ENCODE measurements around the gene ZNF789. TPM values are rescaled to one million over a fixed set of nuclear protein-coding genes. Genes with fewer than 3 reads are reported as not detected.

ZNF789 gene
- total and polyA plus RNA-seq, 10 of the 15 experiments (the other 5 are each of a cell fraction or from before 2014, with no cell fraction given), result 5.6 to 44.6 (median 21.3) TPM

GRCh38 chr7:99521399-99521798, 48.7 kb downstream of the ZNF789 start:
- 97% methylated on average over 3 of the region's 3 CpGs for WGBS (ENCODE audit: insufficient coverage, insufficient replicate concordance, low lambda C conversion rate, missing lambda C conversion rate)
- Histone ChIP-seq H4K20me1 (ENCODE audit: control insufficient read depth, insufficient read depth) (no peaks in the 10 kb centered on the region), H3K4me2 (ENCODE audit: control insufficient read depth, insufficient read depth) (no peak overlapping the region), H3K27me3 (replicated peaks in 1 of 2; ENCODE audit: control insufficient read depth in 2 of 2, insufficient read depth in 2 of 2, low read length in 1 of 2) (no peaks in the 10 kb centered on the region), H3K4me1 (ENCODE audit: control insufficient read depth, insufficient read depth, low read length) (no peaks in the 10 kb centered on the region), H3K79me2 (ENCODE audit: control insufficient read depth, insufficient read depth, low read length) (no peaks in the 10 kb centered on the region), H3K27ac (ENCODE audit: control insufficient read depth, insufficient read depth) (no peak overlapping the region), H3K9ac (ENCODE audit: control insufficient read depth, insufficient read depth, low read length) (no peak overlapping the region), H2AFZ (ENCODE audit: control insufficient read depth, low read depth, low read length) (no peak overlapping the region), H3K9me3 (replicated peaks; ENCODE audit: control insufficient read depth, insufficient read depth, low read length) (no peaks in the 10 kb centered on the region; the same call in 2 of the 3 replicates), H3K4me3 (no peak overlapping the region), H3K36me3 (ENCODE audit: control insufficient read depth in 2 of 2, insufficient read depth in 2 of 2, low read length in 1 of 2) (peaks cover 13 to 16% of the 10 kb centered on the region in 2 experiments; a peak in 3 of 4 replicates)
- no peak for ATAC-seq
- RAD21 ChIA-PET (ENCODE audit: unreplicated experiment), result no interaction called here
- intact Hi-C loops (cut with micrococcal nuclease; ENCODE audit: unreplicated experiment), result no loop called here
- TF ChIP-seq ZSCAN29 (IDR thresholded peaks at IDR 0.05) (no peak), NBN (IDR thresholded peaks at IDR 0.05) (no peak), MEF2A (IDR thresholded peaks at IDR 0.05; ENCODE audit: insufficient read depth, low read depth, low read length) (no peak), ZNF622 (IDR thresholded peaks at IDR 0.05) (no peak), RELA (IDR thresholded peaks at IDR 0.05; ENCODE audit: borderline replicate concordance, partially characterized antibody) (no peak), CHD4 (IDR thresholded peaks at IDR 0.05) (no peak), STAT1 (conservative IDR thresholded peaks at IDR 0.05) (no peak), NFYA (IDR thresholded peaks at IDR 0.05; ENCODE audit: borderline replicate concordance, low read depth, low read length) (no peak), ZNF592 (IDR thresholded peaks at IDR 0.05) (no peak), PAX5 (IDR thresholded peaks at IDR 0.05; ENCODE audit: borderline replicate concordance, low read depth, low read length) (no peak), SUZ12 (IDR thresholded peaks at IDR 0.05; ENCODE audit: unreplicated experiment) (no peak)
- in situ Hi-C loops (cut with MboI), result no loop called here
- POLR2A ChIA-PET, result interaction anchor here (1.0 kb wide), 1 partner anchor 37 kb away, joined by 3 read pairs; the partner anchor contains the start of gene ZNF655
- no peak for FAIRE-seq
- CTCF ChIA-PET, result no interaction called here
- DNase-seq (ENCODE audit: low read depth, low spot score), result no peak
- no TSS peak for BruUV-seq (replicated peaks)
- SMC1A ChIA-PET (ENCODE audit: uncharacterized antibody, unreplicated experiment), result interaction anchor here (0.7 kb wide), 2 partner anchors 38 to 113 kb away, joined by 3 read pairs; partner anchors contain the start of genes BUD31 and PDAP1
